NCI-H345 treated with DMSO at 0.1 percent for 48 hours (cell line): ENCODE results near the gene RGS16.
A peak's percentile ranks its signal among the peaks of the same experiment; 100 is the strongest.

Source experiments
- DNase-seq: peaks from one replicate; lab custom pipeline; 2025; ENCODE audit not compliant: unreplicated experiment; lab: John Stamatoyannopoulos, UW

The RGS16 gene

GRCh38 chr1:182610606-182611194 lies 6.5 kb upstream of the RGS16 start:
- DNase-seq, result no peak

GRCh38 chr1:182608845-182609610 lies 4.8 kb upstream of the RGS16 start:
- DNase-seq, result no peak

- no peak for DNase-seq
These were observed 4.0 kb upstream of the RGS16 start for GRCh38 chr1:182608236-182608635.

- DNase-seq, result no peak
These were observed 3.4 kb upstream of the RGS16 start for GRCh38 chr1:182607566-182607965.

GRCh38 chr1:182603646-182604174 lies 479 bp downstream of the RGS16 start:
- no peak for DNase-seq

- DNase-seq, result no peak
These were observed 1.1 kb downstream of the RGS16 start for GRCh38 chr1:182602935-182603645.

GRCh38 chr1:182601913-182602312 lies 2.3 kb downstream of the RGS16 start:
- DNase-seq, result no peak

- DNase-seq, result peak; percentile 62
These were observed 2.8 kb downstream of the RGS16 start for GRCh38 chr1:182601416-182601786.

GRCh38 chr1:182600745-182601415 lies 3.3 kb downstream of the RGS16 start:
- DNase-seq, result no peak

- no peak for DNase-seq
These were observed 4.0 kb downstream of the RGS16 start for GRCh38 chr1:182600036-182600713.

- DNase-seq, result no peak
These were observed 4.8 kb downstream of the RGS16 start for GRCh38 chr1:182599339-182599738.

- DNase-seq, result no peak
These were observed 5.9 kb downstream of the RGS16 start for GRCh38 chr1:182598296-182598695.

- DNase-seq, result no peak
These were observed 7.3 kb downstream of the RGS16 start for GRCh38 chr1:182596934-182597333.

- peak; percentile 23 for DNase-seq
These were observed 8.4 kb downstream of the RGS16 start for GRCh38 chr1:182595641-182596240.

GRCh38 chr1:182589931-182590330 lies 14.3 kb downstream of the RGS16 start:
- no peak for DNase-seq

- DNase-seq, result no peak
These were observed 14.7 kb downstream of the RGS16 start for GRCh38 chr1:182589520-182589919.

- DNase-seq, result no peak
These were observed 15.4 kb downstream of the RGS16 start, which contains the start of gene RNASEL for GRCh38 chr1:182588500-182589396. TSS of gene RNASEL (minus strand) at chr1:182589256. CDS start at chr1:182586806, 2,450 bp downstream.

GRCh38 chr1:182587666-182588499 lies 16.3 kb downstream of the RGS16 start:
- no peak for DNase-seq
